SHP77 (cell line): Measurements from ENCODE around the gene DPPA4.

Experiments used
- DNase-seq, 2 experiments: peaks; one replicate each; lab custom pipeline; 2025; lab: John Stamatoyannopoulos, UW

DPPA4 gene

GRCh38 chr3:109338322-109338721 lies 976 bp upstream of the DPPA4 start:
- no peak for DNase-seq

DNA sequence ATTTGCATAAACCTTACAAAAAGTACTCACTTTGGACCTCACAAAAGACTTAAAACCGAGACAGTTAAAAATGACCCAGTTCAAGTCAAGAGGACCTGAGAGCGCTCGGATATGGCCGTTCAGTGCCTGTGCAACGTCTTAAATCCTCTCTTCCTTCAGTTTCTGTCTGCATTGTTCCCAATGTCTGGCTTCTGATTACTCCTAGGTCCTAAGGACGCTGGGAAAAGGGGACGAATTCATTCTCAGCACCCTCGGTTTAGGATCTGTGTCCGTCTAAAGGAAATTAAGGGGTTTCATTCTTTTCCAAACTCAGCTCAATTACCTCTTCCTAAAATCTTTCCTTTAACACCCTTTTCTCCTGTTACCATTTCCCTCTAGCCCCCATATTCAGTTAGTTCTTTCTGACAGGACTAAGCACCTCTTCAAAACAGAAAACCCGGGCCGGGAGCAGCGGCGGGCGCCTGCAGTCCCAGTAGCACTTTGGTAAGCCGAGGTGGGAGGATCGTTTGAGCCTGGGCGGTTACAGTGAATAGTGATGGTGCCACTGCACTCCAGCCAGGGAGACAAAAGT lies 970 bp downstream of the DPPA4 start:
- no peak for DNase-seq

GRCh38 chr3:109334572-109334971 lies 2.8 kb downstream of the DPPA4 start:
- DNase-seq = no peak

- no peak for DNase-seq
Measured at GRCh38 chr3:109331692-109332091, 5.7 kb downstream of the DPPA4 start.

- DNase-seq = no peak
Measured at GRCh38 chr3:109330405-109330804, 6.9 kb downstream of the DPPA4 start.

DNA sequence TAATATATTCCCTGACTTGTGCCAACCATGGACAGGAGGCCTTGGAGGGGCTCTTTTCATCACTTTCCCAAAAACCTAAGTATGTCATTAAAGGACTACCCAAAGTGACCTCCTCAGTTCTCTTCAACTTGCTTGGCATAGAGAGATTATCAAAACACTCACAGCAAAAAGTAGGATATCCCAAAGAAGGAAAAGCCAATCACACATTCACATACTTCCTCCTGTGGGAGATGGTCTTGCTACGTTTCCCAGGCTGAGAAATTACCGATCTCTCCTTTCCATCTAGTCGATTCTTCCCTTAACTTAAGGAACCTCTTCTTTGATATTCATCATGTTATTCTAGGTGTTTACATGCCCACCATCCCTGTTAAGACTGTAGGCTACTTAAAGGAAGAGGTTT lies 9.1 kb downstream of the DPPA4 start:
- DNase-seq = no peak

- DNase-seq = no peak
Measured at GRCh38 chr3:109325657-109326056, 11.7 kb downstream of the DPPA4 start.

DNA sequence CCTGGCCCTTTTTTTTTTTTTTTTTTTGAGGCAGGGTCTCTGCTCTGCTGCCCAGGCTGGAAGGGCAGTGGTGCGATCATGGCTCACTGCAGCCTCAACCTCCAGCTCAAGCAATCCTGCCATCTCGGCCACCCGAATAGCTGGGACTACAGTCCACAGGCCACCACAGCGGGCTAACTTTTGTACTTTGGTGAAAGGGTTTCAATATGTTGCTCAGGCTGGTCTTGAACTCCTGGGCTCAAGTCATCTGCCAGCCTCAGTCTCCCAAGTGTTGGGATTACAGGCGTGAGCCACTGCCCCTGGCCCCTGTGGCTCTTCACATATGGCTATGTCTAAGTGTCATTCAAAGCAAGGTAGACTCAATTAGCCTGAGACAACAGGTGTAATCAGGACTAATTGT lies 12.2 kb downstream of the DPPA4 start:
- no peak for DNase-seq

DNA sequence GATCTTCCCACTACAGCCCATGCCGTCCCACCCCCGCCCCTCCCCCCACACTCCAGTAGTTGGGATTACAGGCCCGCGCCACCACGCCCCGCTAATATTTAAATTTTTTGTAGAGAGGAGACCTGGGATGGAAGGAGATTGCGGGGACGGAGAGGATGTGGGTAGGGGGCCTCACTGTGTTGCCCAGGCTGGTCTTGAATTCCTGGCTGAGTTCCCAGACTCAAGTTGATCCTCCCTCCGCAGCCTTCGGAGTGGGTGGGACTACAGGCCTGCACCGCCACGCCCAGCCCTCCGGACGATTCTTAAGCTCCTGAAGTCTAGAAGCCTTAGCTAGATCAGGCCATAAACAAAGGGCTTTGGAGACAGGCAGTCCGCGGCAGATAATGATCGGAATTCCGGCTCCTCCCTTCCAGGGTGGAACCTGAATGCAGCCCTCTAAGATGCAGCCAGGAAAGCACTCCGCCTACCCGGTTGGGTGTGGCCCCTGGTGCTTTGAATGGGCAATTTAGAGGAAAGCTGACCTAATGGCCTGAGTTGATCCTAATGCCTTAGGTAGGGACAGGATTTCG lies 21.1 kb downstream of the DPPA4 start, which contains the start of gene DPPA2:
Gene DPPA2, minus strand, starts transcription at position 356 of the 569 bp plus-strand sequence. CDS start 1,975 bp downstream, outside the sequence.
- DNase-seq = no peak

DNA sequence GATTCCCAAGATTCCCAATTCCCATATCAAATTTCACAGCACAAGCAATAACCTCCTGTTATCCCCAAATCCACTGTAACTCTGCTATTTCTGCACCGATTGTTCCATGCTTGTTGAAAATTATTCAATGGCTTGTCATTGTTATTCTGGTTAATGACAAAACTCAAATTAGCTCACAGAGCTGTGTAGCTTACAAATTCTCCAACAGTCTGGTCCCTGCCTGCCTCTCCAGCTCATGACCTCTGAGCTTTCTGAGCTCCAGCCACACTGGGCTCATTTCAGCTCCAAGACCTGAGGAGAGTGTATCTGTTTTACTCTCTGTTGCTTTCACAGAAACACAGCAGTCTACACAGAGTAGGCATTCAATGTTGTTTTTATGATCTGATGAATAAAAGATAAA lies 24.3 kb downstream of the DPPA4 start:
- no peak for DNase-seq

DNA sequence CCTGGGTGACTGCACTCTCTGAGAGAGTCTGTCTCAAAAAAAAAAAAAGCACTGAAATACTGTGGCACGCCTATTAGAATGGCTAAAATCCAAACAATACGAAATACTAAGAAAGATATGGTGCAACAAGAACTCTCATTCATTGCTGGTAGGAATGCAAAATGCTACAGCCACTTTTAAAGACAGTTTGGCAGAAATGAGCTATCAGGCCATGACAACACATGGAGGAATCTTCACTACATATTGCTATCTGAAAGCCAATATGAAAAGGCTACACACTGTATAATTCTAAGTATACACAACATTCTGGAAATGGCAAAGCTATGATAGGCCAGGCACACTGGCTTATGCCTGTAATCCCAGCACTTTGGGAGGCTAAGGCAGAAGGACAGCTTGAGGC lies 39.9 kb downstream of the DPPA4 start:
- DNase-seq = no peak

DNA sequence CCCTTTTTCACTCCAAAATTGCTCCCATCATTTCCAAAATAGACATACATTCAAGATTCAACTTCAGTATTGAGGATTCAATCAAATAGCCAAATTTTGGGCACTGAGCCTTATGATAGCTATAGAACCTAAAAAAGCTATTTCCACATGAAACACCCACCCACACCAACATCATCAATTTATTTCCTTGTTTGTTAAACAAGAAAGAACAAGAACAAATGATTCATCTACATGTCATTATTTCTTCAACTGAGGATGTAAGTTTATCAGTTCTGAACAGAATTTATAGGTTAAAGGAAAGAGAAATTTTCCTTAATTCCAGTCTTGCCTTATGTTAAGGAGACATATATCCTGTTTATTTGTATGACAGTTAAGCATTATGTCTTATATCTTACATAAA lies 53.3 kb downstream of the DPPA4 start:
- no peak for DNase-seq

GRCh38 chr3:109278546-109278945 lies 58.8 kb downstream of the DPPA4 start:
- DNase-seq = no peak

- DNase-seq = no peak
Measured at GRCh38 chr3:109278141-109278540, 59.2 kb downstream of the DPPA4 start.
